B cell (primary cell): ENCODE measurements around the gene NID1. TPM values are rescaled to one million over a fixed set of nuclear protein-coding genes. Genes with fewer than 3 reads are reported as not detected.

Experiments
- ATAC-seq: fragments of 200-7000 bp; cut with Tn5 transposase; one replicate; pipeline ENCODE4 v1.10.0; 2021; ENCODE audit warnings: low read depth, mild to moderate bottlenecking, moderate number of reproducible peaks, moderate library complexity
- CTCF ChIA-PET: fragments of 350-600 bp; sonication (Branson Sonifier 250); formaldehyde crosslinking; loops from one replicate; lab custom pipeline; 2021; ENCODE audit warnings: antibody characterized with exemption, inconsistent platforms; lab: Charles Lee
- POLR2A ChIA-PET: fragments of 350-600 bp; sonication (Branson Sonifier 250); formaldehyde crosslinking; loops from one replicate; lab custom pipeline; 2021; ENCODE audit warnings: antibody characterized with exemption; lab: Charles Lee
- DNase-seq: peaks from one replicate; pipeline ENCODE4 v3.0.0; 2013
- H2AFZ ChIP-seq: 2 replicates; pipeline ENCODE4 v1.6.1; 2012; ENCODE audit warnings: mild to moderate bottlenecking, low read depth, low read length; ENCODE audit not compliant: insufficient read depth, poor library complexity, severe bottlenecking
- H3K27ac ChIP-seq, 2 donors: 1 replicate in 1 of 2; 2 replicates in 1 of 2; pipeline ENCODE4 v1.5.1; 2012 to 2013; ENCODE audit warnings: low read length in 2 of 2, mild to moderate bottlenecking in 2 of 2, moderate library complexity in 1 of 2
- H3K27me3 ChIP-seq, 4 experiments: fragments of 200-600 bp in 1 of 4; sonication (generic) in 1 of 4; replicated peaks in 1 of 4; 1 replicate in 2 of 4; 2 replicates in 2 of 4; pipeline versions ENCODE4 v1.6.1 to v1.7.0; 2013 to 2016; ENCODE audit warnings: low read length in 3 of 4, mild to moderate bottlenecking in 2 of 4, mixed read lengths in 1 of 4, moderate library complexity in 1 of 4; ENCODE audit not compliant: insufficient read depth in 4 of 4, control insufficient read depth in 3 of 4; ENCODE audit errors: control extremely low read depth in 1 of 4
- H3K36me3 ChIP-seq, 2 experiments: replicated peaks in 1 of 2; 1 replicate in 1 of 2; 2 replicates in 1 of 2; pipeline versions ENCODE4 v1.6.1 to v1.7.1; 2013; ENCODE audit warnings: low read length in 1 of 2; ENCODE audit not compliant: insufficient read depth in 2 of 2, control insufficient read depth in 1 of 2; ENCODE audit errors: control extremely low read depth in 1 of 2, extremely low read depth in 1 of 2
- H3K4me1 ChIP-seq, 2 donors: fragments of 200-600 bp in 1 of 2; sonication (generic) in 1 of 2; 1 replicate in 1 of 2; 2 replicates in 1 of 2; pipeline versions ENCODE4 v1.5.1 to v1.6.1; 2013 to 2017; ENCODE audit warnings: low read length in 2 of 2; ENCODE audit not compliant: control insufficient read depth in 2 of 2, insufficient read depth in 2 of 2
- H3K4me2 ChIP-seq: replicated peaks from 2 replicates; pipeline ENCODE3; 2012; ENCODE audit warnings: mild to moderate bottlenecking, low read depth, low read length; ENCODE audit not compliant: poor library complexity, severe bottlenecking
- H3K4me3 ChIP-seq, 5 experiments: fragments of 200-600 bp in 1 of 5; sonication (generic) in 1 of 5; 1 replicate in 3 of 5; 2 replicates in 2 of 5; pipeline versions ENCODE4 v1.5.1 to v1.7.0; 2011 to 2016; ENCODE audit warnings: low read length in 4 of 5, mild to moderate bottlenecking in 4 of 5, low read depth in 2 of 5, control low read depth in 1 of 5, moderate library complexity in 1 of 5; ENCODE audit not compliant: insufficient read depth in 1 of 5; ENCODE audit errors: control extremely low read depth in 1 of 5, extremely low read depth in 1 of 5
- H3K79me2 ChIP-seq: fragments of 200-600 bp; sonication (generic); one replicate; pipeline ENCODE4 v1.6.0; 2016; ENCODE audit warnings: low read length; ENCODE audit not compliant: control insufficient read depth, insufficient read depth
- H3K9ac ChIP-seq: fragments of 200-600 bp; sonication (generic); 2 replicates; pipeline ENCODE4 v1.6.1; 2017; ENCODE audit warnings: mild to moderate bottlenecking, low read length, moderate library complexity
- H3K9me3 ChIP-seq, 3 donors: one replicate each; pipeline versions ENCODE4 v1.6.1 to v1.7.1; 2013; ENCODE audit warnings: low read length in 2 of 3; ENCODE audit not compliant: control insufficient read depth in 2 of 3, insufficient read depth in 1 of 3; ENCODE audit errors: control extremely low read depth in 1 of 3
- H4K20me1 ChIP-seq: 2 replicates; pipeline ENCODE4 v1.6.0; 2012; ENCODE audit warnings: mild to moderate bottlenecking, low read length; ENCODE audit not compliant: insufficient read depth, control insufficient read depth, poor library complexity, severe bottlenecking
- H3K27ac Mint-ChIP-seq: one replicate; pipeline ENCODE4 v1.8.0; 2021; ENCODE audit warnings: mixed read lengths
- H3K27me3 Mint-ChIP-seq: one replicate; pipeline ENCODE4 v1.8.0; 2021; ENCODE audit warnings: mixed read lengths
- H3K4me1 Mint-ChIP-seq: one replicate; pipeline ENCODE4 v1.8.0; 2021; ENCODE audit warnings: mixed read lengths
- H3K4me3 Mint-ChIP-seq: one replicate; pipeline ENCODE4 v1.8.0; 2021; ENCODE audit warnings: mixed read lengths
- H3K9me3 Mint-ChIP-seq: one replicate; pipeline ENCODE4 v1.8.0; 2022; ENCODE audit warnings: mixed read lengths; ENCODE audit not compliant: insufficient read depth
- EZH2 ChIP-seq: IDR thresholded peaks from 2 replicates; pipeline ENCODE4 v1.6.1; 2012; ENCODE audit warnings: borderline replicate concordance, low read depth, mild to moderate bottlenecking, moderate library complexity, low read length; ENCODE audit not compliant: insufficient read depth, poor library complexity, severe bottlenecking
- WGBS: methylation state at CpG from one replicate; pipeline ENCODE4 v1.1.5; 2013; ENCODE audit warnings: missing lambda C conversion rate; ENCODE audit not compliant: insufficient coverage; 5-methylcytosine and 5-hydroxymethylcytosine counted together
- intact Hi-C: fragments of 100-400 bp; cut with micrococcal nuclease; formaldehyde crosslinking; loops from one replicate; pipeline ENCODE4 v1.10.0; 2022
- polyA plus RNA-seq: library from polyadenylated mRNA; depleted of rRNA; stranded (reverse); fragments of >200 nt; gene quantifications from 2 replicates; pipeline ENCODE4 v1.2.3, GENCODE V29; 2012
- total RNA-seq, 2 donors: library from RNA; stranded (reverse); fragments of 120-200 nt in 1 of 2; gene quantifications; 1 replicate in 1 of 2; 2 replicates in 1 of 2; pipeline versions ENCODE4 v1.2.3 to v1.2.4, GENCODE V29; 2013 to 2022
- TF ChIP-seq, protein P1 (sequence below): fragments of 200-600 bp; IDR thresholded peaks from one replicate; pipeline ENCODE4 v1.8.0; 2022; ENCODE audit warnings: antibody characterized with exemption, mild to moderate bottlenecking

NID1 gene
- total and polyA plus RNA-seq, 2 donors (not counting 1 experiment from before 2014, with no cell fraction given), result 0.06 TPM; not detected in 1

DNA sequence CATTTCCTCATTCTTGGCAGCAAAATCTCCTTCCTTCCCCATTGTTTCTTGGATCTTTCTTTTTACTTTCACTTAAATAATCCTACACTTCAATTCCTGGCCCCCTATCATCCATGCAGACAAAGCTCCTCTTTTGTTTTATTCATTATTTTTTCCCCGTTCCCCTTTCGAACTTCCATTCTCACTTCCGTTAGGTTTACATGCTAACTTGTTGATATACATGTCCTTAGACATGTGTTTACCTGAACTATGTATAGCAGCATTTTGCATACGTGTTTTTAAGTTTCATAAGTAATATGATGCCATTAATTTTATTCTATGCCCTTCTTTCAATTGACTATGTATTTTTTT is 131.1 kb downstream of the NID1 start:
- POLR2A ChIA-PET, result interaction anchor here (0.6 to 1.3 kb wide), 3 partner anchors 12 to 39 kb away, joined by 3 read pairs; no protein-coding TSS in a partner anchor
- H3K4me3 Mint-ChIP-seq, result peak overlapping the region; percentile 1

More for the DNA sequence above, 131.1 kb downstream of the NID1 start:
- H3K36me3 ChIP-seq, result no peaks in the 10 kb centered on the region
- Mint-ChIP-seq H3K9me3 (no peaks in the 10 kb centered on the region), H3K4me1 (peaks cover 80% of the 10 kb centered on the region), H3K27ac (peak overlapping the region; percentile 85), H3K27me3 (no peaks in the 10 kb centered on the region)
- peak overlapping the region; percentile 26 to 75 for H3K27ac ChIP-seq
- H3K27me3 ChIP-seq, result no peaks in the 10 kb centered on the region
- intact Hi-C loops, result loop anchor here (5.0 kb wide), 1 partner anchor 46 kb away; no protein-coding TSS in a partner anchor
- ATAC-seq, result no peak
- H3K4me1 ChIP-seq, result peaks cover 94 to 98% of the 10 kb centered on the region in 2 donors
- no peak overlapping the region for H3K9ac ChIP-seq
- peak overlapping the region; percentile 74 for H3K4me2 ChIP-seq
- no peak for DNase-seq
- H2AFZ ChIP-seq, result no peak overlapping the region
- CTCF ChIA-PET, result interaction anchor here (0.8 to 5.4 kb wide), 12 partner anchors 8 to 150 kb away, joined by 3 to 24 read pairs (median 4); partner anchors contain the start of gene LYST
- peak overlapping the region in 1 of 5 experiments; percentile 14 for H3K4me3 ChIP-seq
- no CpG with 5 or more reads among the region's 4 CpGs for WGBS
- H4K20me1 ChIP-seq, result no peaks in the 10 kb centered on the region
- no peaks in the 10 kb centered on the region for H3K9me3 ChIP-seq
- H3K79me2 ChIP-seq, result no peaks in the 10 kb centered on the region
- TF ChIP-seq, protein P1, sequence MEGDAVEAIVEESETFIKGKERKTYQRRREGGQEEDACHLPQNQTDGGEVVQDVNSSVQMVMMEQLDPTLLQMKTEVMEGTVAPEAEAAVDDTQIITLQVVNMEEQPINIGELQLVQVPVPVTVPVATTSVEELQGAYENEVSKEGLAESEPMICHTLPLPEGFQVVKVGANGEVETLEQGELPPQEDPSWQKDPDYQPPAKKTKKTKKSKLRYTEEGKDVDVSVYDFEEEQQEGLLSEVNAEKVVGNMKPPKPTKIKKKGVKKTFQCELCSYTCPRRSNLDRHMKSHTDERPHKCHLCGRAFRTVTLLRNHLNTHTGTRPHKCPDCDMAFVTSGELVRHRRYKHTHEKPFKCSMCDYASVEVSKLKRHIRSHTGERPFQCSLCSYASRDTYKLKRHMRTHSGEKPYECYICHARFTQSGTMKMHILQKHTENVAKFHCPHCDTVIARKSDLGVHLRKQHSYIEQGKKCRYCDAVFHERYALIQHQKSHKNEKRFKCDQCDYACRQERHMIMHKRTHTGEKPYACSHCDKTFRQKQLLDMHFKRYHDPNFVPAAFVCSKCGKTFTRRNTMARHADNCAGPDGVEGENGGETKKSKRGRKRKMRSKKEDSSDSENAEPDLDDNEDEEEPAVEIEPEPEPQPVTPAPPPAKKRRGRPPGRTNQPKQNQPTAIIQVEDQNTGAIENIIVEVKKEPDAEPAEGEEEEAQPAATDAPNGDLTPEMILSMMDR, result no peak
- TF ChIP-seq EZH2, result no peak
